Natural killer cell (primary cell): Measurements from ENCODE around the gene MTOR. TPM values are rescaled to one million over a fixed set of nuclear protein-coding genes. Genes with fewer than 3 reads are reported as not detected.

ENCODE experiments used
- ATAC-seq, 3 donors: fragments of 150-1000 bp in 2 of 3; fragments of 200-7000 bp in 1 of 3; cut with Tn5 transposase; 1 replicate in 1 of 3; 2 replicates in 2 of 3; pipeline ENCODE4 v1.10.0; 2021; ENCODE audit warnings: mild to moderate bottlenecking in 2 of 3, moderate library complexity in 2 of 3
- DNase-seq, 2 donors: peaks; one replicate each; pipeline versions ENCODE4 v3.0.0 to v3.0.0-alpha.2; 2013 to 2021; ENCODE audit warnings: mixed read lengths in 1 of 2
- H3K27ac ChIP-seq: one replicate; pipeline ENCODE4 v1.5.1; 2013; ENCODE audit warnings: mild to moderate bottlenecking, low read length
- H3K27me3 ChIP-seq: one replicate; pipeline ENCODE4 v1.6.1; 2013; ENCODE audit warnings: low read length; ENCODE audit not compliant: control insufficient read depth, insufficient read depth
- H3K36me3 ChIP-seq: one replicate; pipeline ENCODE4 v1.6.1; 2013; ENCODE audit warnings: low read length; ENCODE audit not compliant: control insufficient read depth, insufficient read depth
- H3K4me1 ChIP-seq: one replicate; pipeline ENCODE4 v1.6.1; 2013; ENCODE audit warnings: low read length; ENCODE audit not compliant: control insufficient read depth, insufficient read depth
- H3K4me3 ChIP-seq: one replicate; pipeline ENCODE4 v1.5.1; 2013; ENCODE audit warnings: low read length
- H3K9me3 ChIP-seq: one replicate; pipeline ENCODE4 v1.6.1; 2013; ENCODE audit warnings: low read length; ENCODE audit not compliant: control insufficient read depth, insufficient read depth
- H3K27ac Mint-ChIP-seq, 2 donors: one replicate each; pipeline ENCODE4 v1.8.0; 2022; ENCODE audit warnings: mild to moderate bottlenecking in 2 of 2, mixed read lengths in 2 of 2, moderate library complexity in 1 of 2
- H3K27me3 Mint-ChIP-seq, 2 donors: one replicate each; pipeline ENCODE4 v1.8.0; 2022; ENCODE audit warnings: low read depth in 2 of 2, mixed read lengths in 2 of 2
- H3K36me3 Mint-ChIP-seq: one replicate; pipeline ENCODE4 v1.8.0; 2022; ENCODE audit warnings: mixed read lengths
- H3K4me1 Mint-ChIP-seq, 2 donors: one replicate each; pipeline ENCODE4 v1.8.0; 2022; ENCODE audit warnings: mixed read lengths in 2 of 2
- H3K4me3 Mint-ChIP-seq: one replicate; pipeline ENCODE4 v1.8.0; 2022; ENCODE audit warnings: mild to moderate bottlenecking, moderate library complexity, mixed read lengths
- H3K9me3 Mint-ChIP-seq, 2 donors: one replicate each; pipeline ENCODE4 v1.8.0; 2022; ENCODE audit warnings: mixed read lengths in 2 of 2
- WGBS: methylation state at CpG from one replicate; pipeline ENCODE4 v1.1.7; 2013; ENCODE audit warnings: missing lambda C conversion rate; ENCODE audit not compliant: insufficient coverage; 5-methylcytosine and 5-hydroxymethylcytosine counted together
- intact Hi-C: fragments of 100-400 bp; cut with micrococcal nuclease; formaldehyde crosslinking; loops from one replicate; pipeline ENCODE4 v1.14.2; 2022
- total RNA-seq, 4 donors: library from RNA; stranded (reverse); fragments of 120-200 nt in 1 of 4; gene quantifications; one replicate each; pipeline versions ENCODE4 v1.2.3 to v1.2.4, GENCODE V29; 2013 to 2022
- TF ChIP-seq, protein P1 (sequence below): fragments of 200-600 bp; IDR thresholded peaks from one replicate; pipeline ENCODE4 v1.8.0; 2022; ENCODE audit warnings: antibody characterized with exemption

The MTOR gene
- total RNA-seq, 3 donors from 2014 or later (not counting 1 experiment from before 2014, with no cell fraction given) = 42.7 to 54.6 (median 43.7) TPM

DNA sequence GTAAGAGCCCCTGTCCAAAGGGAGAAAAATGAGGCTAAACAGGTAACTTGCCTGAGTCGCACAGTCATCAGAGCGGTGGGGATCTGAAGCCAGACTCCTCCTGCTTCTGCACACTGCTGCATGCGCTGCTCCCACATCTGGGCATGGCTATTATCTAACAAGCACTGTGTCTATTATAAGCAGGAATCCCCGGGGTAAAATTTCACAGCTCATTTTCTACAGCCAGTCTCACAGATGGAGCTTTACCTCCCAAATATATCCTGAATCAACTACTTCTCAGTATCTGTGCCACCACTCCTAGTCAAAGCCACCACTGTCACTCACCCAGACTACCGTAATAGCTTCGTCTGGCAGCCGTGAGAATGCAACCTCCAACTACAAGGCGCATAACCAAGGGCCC lies 9.8 kb downstream of the MTOR start:
- Histone ChIP-seq H3K36me3 (peaks cover 68% of the 10 kb centered on the region), H3K4me3 (no peak overlapping the region), H3K27ac (no peak overlapping the region), H3K4me1 (peaks cover 3% of the 10 kb centered on the region), H3K27me3 (no peaks in the 10 kb centered on the region), H3K9me3 (no peaks in the 10 kb centered on the region)
- Mint-ChIP-seq H3K36me3 (peaks cover 19% of the 10 kb centered on the region), H3K27me3 (no peaks in the 10 kb centered on the region), H3K9me3 (no peaks in the 10 kb centered on the region), H3K4me3 (no peak overlapping the region), H3K4me1 (peaks cover under 1 to 15% of the 10 kb centered on the region in 2 donors), H3K27ac (no peak overlapping the region)
- 97% methylated on average over 8 of the region's 8 CpGs for WGBS
- TF ChIP-seq, protein P1, sequence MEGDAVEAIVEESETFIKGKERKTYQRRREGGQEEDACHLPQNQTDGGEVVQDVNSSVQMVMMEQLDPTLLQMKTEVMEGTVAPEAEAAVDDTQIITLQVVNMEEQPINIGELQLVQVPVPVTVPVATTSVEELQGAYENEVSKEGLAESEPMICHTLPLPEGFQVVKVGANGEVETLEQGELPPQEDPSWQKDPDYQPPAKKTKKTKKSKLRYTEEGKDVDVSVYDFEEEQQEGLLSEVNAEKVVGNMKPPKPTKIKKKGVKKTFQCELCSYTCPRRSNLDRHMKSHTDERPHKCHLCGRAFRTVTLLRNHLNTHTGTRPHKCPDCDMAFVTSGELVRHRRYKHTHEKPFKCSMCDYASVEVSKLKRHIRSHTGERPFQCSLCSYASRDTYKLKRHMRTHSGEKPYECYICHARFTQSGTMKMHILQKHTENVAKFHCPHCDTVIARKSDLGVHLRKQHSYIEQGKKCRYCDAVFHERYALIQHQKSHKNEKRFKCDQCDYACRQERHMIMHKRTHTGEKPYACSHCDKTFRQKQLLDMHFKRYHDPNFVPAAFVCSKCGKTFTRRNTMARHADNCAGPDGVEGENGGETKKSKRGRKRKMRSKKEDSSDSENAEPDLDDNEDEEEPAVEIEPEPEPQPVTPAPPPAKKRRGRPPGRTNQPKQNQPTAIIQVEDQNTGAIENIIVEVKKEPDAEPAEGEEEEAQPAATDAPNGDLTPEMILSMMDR = no peak
- ATAC-seq (no peak), DNase-seq (no peak)
- intact Hi-C loops = no loop called here

DNA sequence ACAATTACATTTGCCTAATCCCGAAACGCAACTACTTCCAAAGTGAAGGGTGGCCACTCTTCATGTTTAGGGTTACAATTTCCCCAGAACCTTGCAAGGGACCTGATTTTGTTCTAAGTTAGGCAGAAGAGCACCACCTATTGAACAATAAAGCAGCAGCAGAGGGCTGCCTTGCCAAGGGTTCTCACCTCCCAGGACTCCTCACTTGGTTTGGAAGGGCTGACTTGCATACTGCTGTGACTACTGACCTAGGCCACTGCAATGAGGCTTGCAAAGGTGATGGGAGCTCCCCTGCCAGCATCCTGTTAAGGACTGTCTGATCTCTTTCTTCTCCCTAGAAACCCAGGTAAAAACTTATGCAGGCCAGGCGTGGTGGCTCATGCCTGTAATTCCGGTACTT lies 14.2 kb downstream of the MTOR start:
- peaks cover 47% of the 10 kb centered on the region for H3K36me3 ChIP-seq
- H3K27ac ChIP-seq = no peak overlapping the region
- no peaks in the 10 kb centered on the region for H3K27me3 Mint-ChIP-seq
- no peaks in the 10 kb centered on the region for H3K27me3 ChIP-seq
- no peaks in the 10 kb centered on the region for H3K9me3 Mint-ChIP-seq
- 99% methylated on average over 4 of the region's 4 CpGs for WGBS
- H3K4me3 ChIP-seq = no peak overlapping the region
- no peak for DNase-seq
- peaks cover 25% of the 10 kb centered on the region for H3K4me1 ChIP-seq
- peaks cover 24 to 33% of the 10 kb centered on the region in 2 donors for H3K4me1 Mint-ChIP-seq
- H3K9me3 ChIP-seq = no peaks in the 10 kb centered on the region
- no peak for ATAC-seq
- intact Hi-C loops = no loop called here
- TF ChIP-seq, protein P1 = no peak
- peaks cover 14% of the 10 kb centered on the region for H3K36me3 Mint-ChIP-seq
- no peak overlapping the region for H3K4me3 Mint-ChIP-seq
- H3K27ac Mint-ChIP-seq = no peak overlapping the region

DNA sequence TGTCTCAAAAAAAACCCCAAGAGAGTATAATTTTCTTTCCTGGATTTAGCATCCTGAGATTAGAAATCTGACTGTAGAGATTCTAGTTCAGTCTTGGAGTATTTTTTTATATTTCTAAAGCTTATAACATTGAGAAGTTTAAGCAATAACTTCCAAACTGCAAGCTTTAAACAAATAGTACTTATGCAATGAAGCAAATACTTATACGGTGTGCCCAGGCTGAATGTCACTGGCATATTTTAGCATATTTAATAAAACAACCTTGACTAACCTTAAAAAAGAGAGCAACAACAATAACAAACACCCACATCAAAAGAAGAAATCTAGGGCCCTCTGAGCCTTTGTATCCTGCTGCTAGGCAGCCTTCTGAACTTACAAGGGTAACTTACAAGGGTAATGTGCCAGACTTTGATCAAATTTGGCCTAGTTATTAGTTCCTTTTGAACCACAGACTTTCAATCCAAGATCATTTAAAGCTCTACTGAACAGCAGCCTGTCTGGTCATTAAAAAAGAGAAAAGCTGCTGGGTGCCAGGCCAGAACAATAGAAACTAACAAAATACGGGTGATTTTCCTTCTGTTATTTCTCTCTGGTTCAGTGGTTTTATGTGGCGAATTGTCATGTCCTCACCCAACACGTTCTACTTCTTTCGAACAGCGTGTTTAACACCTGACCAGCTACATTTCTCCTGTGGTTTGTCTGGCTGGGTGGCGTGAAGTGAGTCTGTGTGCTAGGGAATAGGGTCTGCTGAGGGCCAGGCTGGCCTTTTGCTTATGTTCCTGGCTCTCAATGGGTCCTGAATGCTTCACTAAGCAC lies 16.2 kb downstream of the MTOR start:
- 53% methylated on average over 7 of the region's 7 CpGs for WGBS
- Histone ChIP-seq H3K27ac (peak overlapping the region; percentile 61), H3K9me3 (no peaks in the 10 kb centered on the region), H3K27me3 (no peaks in the 10 kb centered on the region), H3K4me3 (no peak overlapping the region), H3K36me3 (peaks cover 48% of the 10 kb centered on the region), H3K4me1 (peaks cover 25% of the 10 kb centered on the region)
- intact Hi-C loops = no loop called here
- H3K4me3 Mint-ChIP-seq = peak overlapping the region; percentile 66
- no peaks in the 10 kb centered on the region for H3K27me3 Mint-ChIP-seq
- ATAC-seq = peak; percentile 62 to 81 (median 66)
- H3K9me3 Mint-ChIP-seq = no peaks in the 10 kb centered on the region
- TF ChIP-seq, protein P1 = no peak
- H3K4me1 Mint-ChIP-seq = peaks cover 24 to 40% of the 10 kb centered on the region in 2 donors
- peaks cover 6% of the 10 kb centered on the region for H3K36me3 Mint-ChIP-seq
- peak in 1 of 2 donors; percentile 42 for DNase-seq
- H3K27ac Mint-ChIP-seq = peak overlapping the region; percentile 91 to 94
